ENCODE data around the gene HSPB8. TPM values are rescaled to one million over a fixed set of nuclear protein-coding genes. Genes with fewer than 3 reads are reported as not detected.

The HSPB8 gene
- total and polyA plus RNA-seq, 2 of the 8 experiments (the other 6 are each of a cell fraction or from before 2014, with no cell fraction given), result 11.7 to 28.2 TPM

DNA sequence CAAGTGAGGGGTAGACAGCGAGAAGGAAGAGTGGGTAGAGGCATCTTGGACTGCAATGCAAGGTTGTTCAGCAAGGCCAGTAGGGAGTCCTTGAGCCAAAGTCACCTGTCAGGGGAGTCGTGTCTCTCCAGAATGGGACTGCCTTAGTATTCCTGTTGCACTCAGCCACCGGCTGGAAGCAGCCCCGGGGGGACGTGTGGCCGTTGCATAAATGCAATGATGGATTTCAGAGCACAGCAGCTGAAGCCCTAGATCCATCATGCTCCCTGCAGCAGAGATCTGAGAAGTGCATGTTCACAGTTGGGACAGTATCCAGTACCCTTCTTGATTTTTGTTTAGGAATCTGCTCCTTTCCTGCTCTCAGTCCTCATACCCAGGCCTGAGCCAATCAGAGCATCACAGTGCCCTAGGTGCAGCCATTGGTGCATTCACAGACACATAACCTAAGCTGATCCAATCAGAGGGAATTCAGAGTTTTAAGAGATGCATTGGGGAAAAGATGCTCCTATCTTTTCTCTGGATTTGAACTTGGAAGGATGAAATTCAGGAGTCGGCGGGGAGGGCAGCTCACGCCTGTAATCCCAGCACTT, 62.9 kb downstream of the HSPB8 start:
- Histone ChIP-seq H3K27ac (ENCODE audit: low read depth, low read length) (no peak overlapping the region), H3K18ac (ENCODE audit: extremely low read depth, low read length) (no peak overlapping the region), H2BK20ac (ENCODE audit: low read length) (no peak overlapping the region), H2BK12ac (ENCODE audit: low read depth, low read length) (no peak overlapping the region), H2BK120ac (replicated peaks; ENCODE audit: low read depth, low read length) (no peak overlapping the region), H3K4me2 (ENCODE audit: insufficient read depth in 1 of 2, low read depth in 2 of 2, low read length in 2 of 2) (no peak overlapping the region), H2AK5ac (ENCODE audit: low read depth, low read length) (no peak overlapping the region), H4K5ac (ENCODE audit: insufficient read length, low read depth, low read length) (no peak overlapping the region), H4K91ac (replicated peaks; ENCODE audit: insufficient read length, low read length) (no peak overlapping the region), H3K9ac (replicated peaks in 1 of 4; ENCODE audit: extremely low read depth in 1 of 4, low read depth in 3 of 4, low read length in 3 of 4) (no peak overlapping the region), H3K79me1 (ENCODE audit: low read depth, low read length) (no peaks in the 10 kb centered on the region), H2BK5ac (ENCODE audit: low read depth, low read length) (no peak overlapping the region), H3K56ac (replicated peaks; ENCODE audit: insufficient read length, low read depth, low read length) (no peak overlapping the region), H3K36me3 (ENCODE audit: control insufficient read depth in 2 of 4, insufficient read depth in 4 of 4, low read length in 3 of 4) (no peaks in the 10 kb centered on the region), H3K23ac (ENCODE audit: insufficient read length) (no peak overlapping the region), H3K23me2 (ENCODE audit: low read depth, low read length) (no peaks in the 10 kb centered on the region), H3K4me1 (replicated peaks in 1 of 4; ENCODE audit: control insufficient read depth in 3 of 4, insufficient read depth in 4 of 4, low read length in 3 of 4) (peaks cover 3 to 5% (median 4%) of the 10 kb centered on the region in 4 experiments; a peak in 5 of 7 replicates), H3K4me3 (ENCODE audit: extremely low read depth in 1 of 4, insufficient read depth in 2 of 4, low read depth in 3 of 4, low read length in 4 of 4) (no peak overlapping the region), H2AFZ (ENCODE audit: low read length) (peak overlapping the region; percentile 81), H3K27me3 (replicated peaks in 1 of 4; ENCODE audit: control insufficient read depth in 3 of 4, extremely low read depth in 1 of 4, insufficient read depth in 3 of 4, low read length in 3 of 4) (no peaks in the 10 kb centered on the region), H3K9me3 (ENCODE audit: insufficient read depth in 2 of 2, low read depth in 1 of 2, low read length in 1 of 2) (no peaks in the 10 kb centered on the region), H3K79me2 (ENCODE audit: control insufficient read depth in 1 of 2, insufficient read depth in 2 of 2, low read length in 2 of 2) (no peaks in the 10 kb centered on the region), H2BK15ac (ENCODE audit: low read length) (no peak overlapping the region), H4K8ac (ENCODE audit: extremely low read depth, insufficient read depth, low read length) (no peak overlapping the region), H3K4ac (replicated peaks; ENCODE audit: insufficient read length, low read depth, low read length) (no peak overlapping the region), H4K20me1 (replicated peaks in 1 of 2; ENCODE audit: control insufficient read depth in 1 of 2, insufficient read depth in 2 of 2, low read length in 2 of 2) (no peaks in the 10 kb centered on the region), H3K14ac (ENCODE audit: insufficient read length) (no peak overlapping the region)
- FAIRE-seq, result no peak
- TF ChIP-seq TBP (IDR thresholded peaks at IDR 0.05; ENCODE audit: low read depth, low read length), result no peak
- no peak for TF ChIP-seq SIX5 (IDR thresholded peaks at IDR 0.05; ENCODE audit: low read depth, low read length)
- TF ChIP-seq FOSL1 (IDR thresholded peaks at IDR 0.05; ENCODE audit: insufficient read depth, low read depth, low read length), result no peak
- no peak for TF ChIP-seq SP1 (IDR thresholded peaks at IDR 0.05; ENCODE audit: low read depth, low read length)
- TF ChIP-seq BACH1 (IDR thresholded peaks at IDR 0.05; ENCODE audit: low read length), result no peak
- TF ChIP-seq SAP30 (IDR thresholded peaks at IDR 0.05; ENCODE audit: insufficient read depth, insufficient replicate concordance, low read length), result no peak
- 86% methylated on average over 9 of the region's 9 CpGs; no CpG with 5 or more reads in 1 of the 2 experiments for WGBS, 2 experiments (ENCODE audit: extremely low coverage in 1 of 2, insufficient coverage in 1 of 2, insufficient read length in 1 of 2, insufficient replicate concordance in 2 of 2, low coverage in 1 of 2, low lambda C conversion rate in 2 of 2, missing lambda C conversion rate in 1 of 2)
- CTCF ChIA-PET (ENCODE audit: partially characterized antibody), result interaction anchor here (1.3 to 1.9 kb wide), 2 partner anchors 10 to 18 kb away, joined by 5 to 6 read pairs; no protein-coding TSS in a partner anchor
- POLR2A ChIA-PET (ENCODE audit: partially characterized antibody), result no interaction called here
- DNase-seq (ENCODE audit: low read depth in 1 of 2, low spot score in 2 of 2), result no peak

Measured in H1 (cell line).